HuH-7.5 (cell line): Measurements from ENCODE around the gene CTDSP1.

ENCODE experiments used
- DNase-seq: peaks from one replicate; pipeline ENCODE4 v3.0.0; 2011; ENCODE audit warnings: low spot score

Gene CTDSP1

GRCh38 chr2:218400167-218400929 is 680 bp downstream of the CTDSP1 start:
- peak; percentile 73 for DNase-seq

- DNase-seq, result peak; percentile 95
Observed at GRCh38 chr2:218400930-218401881, 1.5 kb downstream of the CTDSP1 start.

- no peak for DNase-seq
Observed at GRCh38 chr2:218401890-218402289, 2.2 kb downstream of the CTDSP1 start.

GRCh38 chr2:218402491-218402901 is 2.8 kb downstream of the CTDSP1 start:
- no peak for DNase-seq

GRCh38 chr2:218402911-218403411 is 3.3 kb downstream of the CTDSP1 start:
- no peak for DNase-seq

- DNase-seq, result no peak
Observed at GRCh38 chr2:218403810-218404209, 4.1 kb downstream of the CTDSP1 start.

GRCh38 chr2:218404351-218405085 is 4.8 kb downstream of the CTDSP1 start:
- no peak for DNase-seq

GRCh38 chr2:218405086-218405745 is 5.5 kb downstream of the CTDSP1 start:
- DNase-seq, result no peak

- peak; percentile 29 for DNase-seq
Observed at GRCh38 chr2:218405746-218406208, 6.1 kb downstream of the CTDSP1 start.

- DNase-seq, result peak; percentile 94
Observed at GRCh38 chr2:218406209-218406948, 6.7 kb downstream of the CTDSP1 start.

GRCh38 chr2:218406949-218407618 is 7.4 kb downstream of the CTDSP1 start:
- no peak for DNase-seq

- DNase-seq, result no peak
Observed at GRCh38 chr2:218407717-218408116, 8.0 kb downstream of the CTDSP1 start.

GRCh38 chr2:218418321-218418716 is 18.7 kb downstream of the CTDSP1 start:
- no peak for DNase-seq

- DNase-seq, result peak; percentile 59
Observed at GRCh38 chr2:218418717-218419458, 19.2 kb downstream of the CTDSP1 start, which contains the start of gene VIL1. Gene VIL1, plus strand, starts transcription at chr2:218419123. Its CDS starts 4,656 bp downstream, at chr2:218423779.

GRCh38 chr2:218419630-218420216 is 20.1 kb downstream of the CTDSP1 start:
- DNase-seq, result no peak

GRCh38 chr2:218421027-218421426 is 21.4 kb downstream of the CTDSP1 start:
- no peak for DNase-seq

GRCh38 chr2:218422403-218423086 is 22.9 kb downstream of the CTDSP1 start:
- no peak for DNase-seq

- DNase-seq, result no peak
Observed at GRCh38 chr2:218423584-218423983, 23.9 kb downstream of the CTDSP1 start.
